SK-N-SH treated with all-trans-retinoic acid at 6 μM for 48 hours (cell line): ENCODE results near the gene BAIAP3.

Experiments
- ATAC-seq: fragments of 200-7000 bp; cut with Tn5 transposase; 3 replicates; pipeline ENCODE4 v1.9.1; 2020; ENCODE audit warnings: mild to moderate bottlenecking, moderate library complexity
- ARNTL ChIP-seq: fragments of 450-650 bp; formaldehyde crosslinking; IDR thresholded peaks from 2 replicates; pipeline ENCODE4 v1.5.0; 2020; ENCODE audit warnings: low read depth, mild to moderate bottlenecking, moderate library complexity, borderline replicate concordance
- CSDC2 ChIP-seq: fragments of 250-450 bp; sonication (Bioruptor Pico); IDR thresholded peaks from 2 replicates; pipeline ENCODE4 v1.5.0; 2020; ENCODE audit warnings: mild to moderate bottlenecking, moderate library complexity
- ESRRG ChIP-seq: fragments of 250-450 bp; sonication (Bioruptor Pico); IDR thresholded peaks from 2 replicates; pipeline ENCODE4 v1.6.1; 2021; ENCODE audit warnings: mild to moderate bottlenecking
- GLIS3 ChIP-seq: fragments of 250-450 bp; sonication (Bioruptor Pico); IDR thresholded peaks from 2 replicates; pipeline ENCODE4 v1.5.0; 2020; ENCODE audit warnings: mild to moderate bottlenecking, moderate library complexity
- ISL1 ChIP-seq: fragments of 250-450 bp; sonication (Bioruptor Pico); IDR thresholded peaks from 2 replicates; pipeline ENCODE4 v2.1.2; 2022; ENCODE audit warnings: mild to moderate bottlenecking, moderate library complexity
- OSR1 ChIP-seq: fragments of 250-450 bp; sonication (Bioruptor Pico); IDR thresholded peaks from 2 replicates; pipeline ENCODE4 v1.8.0; 2022; ENCODE audit warnings: moderate library complexity, mild to moderate bottlenecking, inconsistent platforms
- PATZ1 ChIP-seq: fragments of 250-450 bp; sonication (Bioruptor Pico); IDR thresholded peaks from 2 replicates; pipeline ENCODE4 v1.8.0; 2020; ENCODE audit warnings: mild to moderate bottlenecking, moderate library complexity, borderline replicate concordance
- POU6F1 ChIP-seq: fragments of 250-450 bp; sonication (Bioruptor Pico); IDR thresholded peaks from 2 replicates; pipeline ENCODE4 v1.8.0; 2021; ENCODE audit warnings: low read depth, mild to moderate bottlenecking, moderate library complexity, borderline replicate concordance
- PPARA ChIP-seq: fragments of 250-450 bp; sonication (Bioruptor Pico); IDR thresholded peaks from 2 replicates; pipeline ENCODE4 v1.5.0; 2020; ENCODE audit warnings: mild to moderate bottlenecking, borderline replicate concordance
- RARB ChIP-seq: fragments of 250-450 bp; sonication (Bioruptor Pico); IDR thresholded peaks from 2 replicates; pipeline ENCODE4 v1.8.0; 2021; ENCODE audit warnings: mild to moderate bottlenecking, moderate library complexity
- SNAI2 ChIP-seq: fragments of 250-450 bp; sonication (Bioruptor Pico); IDR thresholded peaks from 2 replicates; pipeline ENCODE4 v1.5.0; 2020; ENCODE audit warnings: mild to moderate bottlenecking, moderate library complexity
- TCF4 ChIP-seq: fragments of 250-450 bp; sonication (Bioruptor Pico); IDR thresholded peaks from 2 replicates; pipeline ENCODE4 v1.8.0; 2021; ENCODE audit warnings: mild to moderate bottlenecking, moderate library complexity, borderline replicate concordance
- TOX ChIP-seq: fragments of 250-450 bp; sonication (Bioruptor Pico); IDR thresholded peaks from 2 replicates; pipeline ENCODE4 v1.8.0; 2021; ENCODE audit warnings: mild to moderate bottlenecking, moderate library complexity, borderline replicate concordance
- ZC3H10 ChIP-seq: fragments of 250-450 bp; sonication (Bioruptor Pico); IDR thresholded peaks from 2 replicates; pipeline ENCODE4 v1.5.1; 2021; ENCODE audit warnings: mild to moderate bottlenecking, moderate library complexity
- ZFP3 ChIP-seq: fragments of 250-450 bp; sonication (Bioruptor Pico); IDR thresholded peaks from 2 replicates; pipeline ENCODE4 v1.5.0; 2020; ENCODE audit warnings: mild to moderate bottlenecking, moderate library complexity
- ZFP30 ChIP-seq: fragments of 450-650 bp; formaldehyde crosslinking; IDR thresholded peaks from 2 replicates; pipeline ENCODE4 v1.5.0; 2022; ENCODE audit warnings: mild to moderate bottlenecking, moderate library complexity
- ZNF70 ChIP-seq: fragments of 450-650 bp; formaldehyde crosslinking; IDR thresholded peaks from 2 replicates; pipeline ENCODE4 v1.5.0; 2020; ENCODE audit warnings: mild to moderate bottlenecking, moderate library complexity
- TF ChIP-seq, protein P1 (sequence below): fragments of 250-450 bp; sonication (Bioruptor Pico); IDR thresholded peaks from 2 replicates; pipeline ENCODE4 v1.5.1; 2020; ENCODE audit warnings: low read depth, mild to moderate bottlenecking, moderate library complexity
- TF ChIP-seq, protein P2 (sequence below): fragments of 250-450 bp; sonication (Bioruptor Pico); IDR thresholded peaks from 2 replicates; pipeline ENCODE4 v1.5.0; 2020; ENCODE audit warnings: mild to moderate bottlenecking, moderate library complexity

The BAIAP3 gene

GRCh38 chr16:1348441-1348840, 15.0 kb downstream of the BAIAP3 start:
- ATAC-seq: no peak
- TF ChIP-seq ESRRG (CRISPR knock-in tag) (no peak), ZFP3 (no peak), ARNTL (no peak), CSDC2 (CRISPR knock-in tag) (no peak)
- TF ChIP-seq, protein P1, sequence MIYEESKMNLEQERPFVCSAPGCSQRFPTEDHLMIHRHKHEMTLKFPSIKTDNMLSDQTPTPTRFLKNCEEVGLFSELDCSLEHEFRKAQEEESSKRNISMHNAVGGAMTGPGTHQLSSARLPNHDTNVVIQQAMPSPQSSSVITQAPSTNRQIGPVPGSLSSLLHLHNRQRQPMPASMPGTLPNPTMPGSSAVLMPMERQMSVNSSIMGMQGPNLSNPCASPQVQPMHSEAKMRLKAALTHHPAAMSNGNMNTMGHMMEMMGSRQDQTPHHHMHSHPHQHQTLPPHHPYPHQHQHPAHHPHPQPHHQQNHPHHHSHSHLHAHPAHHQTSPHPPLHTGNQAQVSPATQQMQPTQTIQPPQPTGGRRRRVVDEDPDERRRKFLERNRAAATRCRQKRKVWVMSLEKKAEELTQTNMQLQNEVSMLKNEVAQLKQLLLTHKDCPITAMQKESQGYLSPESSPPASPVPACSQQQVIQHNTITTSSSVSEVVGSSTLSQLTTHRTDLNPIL (CRISPR knock-in tag): no peak
- TF ChIP-seq, all 23 proteins: peak for 0

GRCh38 chr16:1348926-1349325, 15.5 kb downstream of the BAIAP3 start:
- ATAC-seq: no peak
- TF ChIP-seq PATZ1 (no peak), SNAI2 (no peak), RARB (CRISPR knock-in tag) (no peak), CSDC2 (CRISPR knock-in tag) (no peak), PPARA (CRISPR knock-in tag) (no peak), OSR1 (no peak), ZNF70 (CRISPR knock-in tag) (no peak), ZFP30 (CRISPR knock-in tag) (no peak), ARNTL (no peak), ZC3H10 (CRISPR knock-in tag) (no peak), TCF4 (CRISPR knock-in tag) (no peak), POU6F1 (CRISPR knock-in tag) (no peak), TOX (no peak), GLIS3 (no peak)
- TF ChIP-seq, protein P2, sequence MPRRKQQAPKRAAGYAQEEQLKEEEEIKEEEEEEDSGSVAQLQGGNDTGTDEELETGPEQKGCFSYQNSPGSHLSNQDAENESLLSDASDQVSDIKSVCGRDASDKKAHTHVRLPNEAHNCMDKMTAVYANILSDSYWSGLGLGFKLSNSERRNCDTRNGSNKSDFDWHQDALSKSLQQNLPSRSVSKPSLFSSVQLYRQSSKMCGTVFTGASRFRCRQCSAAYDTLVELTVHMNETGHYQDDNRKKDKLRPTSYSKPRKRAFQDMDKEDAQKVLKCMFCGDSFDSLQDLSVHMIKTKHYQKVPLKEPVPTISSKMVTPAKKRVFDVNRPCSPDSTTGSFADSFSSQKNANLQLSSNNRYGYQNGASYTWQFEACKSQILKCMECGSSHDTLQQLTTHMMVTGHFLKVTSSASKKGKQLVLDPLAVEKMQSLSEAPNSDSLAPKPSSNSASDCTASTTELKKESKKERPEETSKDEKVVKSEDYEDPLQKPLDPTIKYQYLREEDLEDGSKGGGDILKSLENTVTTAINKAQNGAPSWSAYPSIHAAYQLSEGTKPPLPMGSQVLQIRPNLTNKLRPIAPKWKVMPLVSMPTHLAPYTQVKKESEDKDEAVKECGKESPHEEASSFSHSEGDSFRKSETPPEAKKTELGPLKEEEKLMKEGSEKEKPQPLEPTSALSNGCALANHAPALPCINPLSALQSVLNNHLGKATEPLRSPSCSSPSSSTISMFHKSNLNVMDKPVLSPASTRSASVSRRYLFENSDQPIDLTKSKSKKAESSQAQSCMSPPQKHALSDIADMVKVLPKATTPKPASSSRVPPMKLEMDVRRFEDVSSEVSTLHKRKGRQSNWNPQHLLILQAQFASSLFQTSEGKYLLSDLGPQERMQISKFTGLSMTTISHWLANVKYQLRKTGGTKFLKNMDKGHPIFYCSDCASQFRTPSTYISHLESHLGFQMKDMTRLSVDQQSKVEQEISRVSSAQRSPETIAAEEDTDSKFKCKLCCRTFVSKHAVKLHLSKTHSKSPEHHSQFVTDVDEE (CRISPR knock-in tag): no peak
- TF ChIP-seq, protein P1 (CRISPR knock-in tag): no peak
- TF ChIP-seq, all 23 proteins: peak for 0

DNA sequence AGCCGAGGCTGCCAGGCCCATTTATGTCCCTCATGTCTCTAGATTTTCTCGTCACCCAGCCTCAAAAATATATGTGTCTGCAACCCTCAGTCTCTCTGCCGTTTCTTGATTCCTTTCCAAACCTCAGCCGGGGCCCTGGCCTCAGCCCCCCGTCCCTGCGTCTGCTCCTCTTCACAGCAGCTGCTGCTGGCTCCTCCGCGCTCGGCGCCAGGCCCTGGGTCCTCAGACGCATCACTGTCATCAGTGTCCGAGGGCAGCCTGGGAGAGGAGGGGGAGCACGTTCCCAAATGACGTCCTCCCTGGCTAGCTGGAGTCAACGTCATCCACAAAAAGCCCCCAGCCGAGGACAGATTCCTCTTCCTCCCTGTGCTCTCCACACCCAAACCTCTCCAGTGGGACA, 15.9 kb downstream of the BAIAP3 start:
- no peak for TF ChIP-seq OSR1
- TF ChIP-seq ZC3H10 (CRISPR knock-in tag): no peak
- no peak for TF ChIP-seq SNAI2
- no peak for TF ChIP-seq PPARA (CRISPR knock-in tag)
- no peak for TF ChIP-seq ISL1
- no peak for TF ChIP-seq CSDC2 (CRISPR knock-in tag)
- TF ChIP-seq TCF4 (CRISPR knock-in tag): no peak
- TF ChIP-seq, protein P2 (CRISPR knock-in tag): no peak
- TF ChIP-seq ZFP30 (CRISPR knock-in tag): no peak
- no peak for TF ChIP-seq GLIS3
- TF ChIP-seq ESRRG (CRISPR knock-in tag): no peak
- TF ChIP-seq PATZ1: no peak
- TF ChIP-seq, protein P1 (CRISPR knock-in tag): no peak
- no peak for ATAC-seq
